HG02938 (cell line): Measurements from ENCODE around the gene HS3ST4.
"Not testable (repeated sequence)": the region's sequence is repeated elsewhere in the genome, so short reads cannot be mapped to it uniquely, and the experiment has no call there.

Experiments used
- ATAC-seq: cut with Tn5 transposase; IDR thresholded peaks from one replicate; pipeline ENCODE4 v1.9.1; 2021; ENCODE audit warnings: mild to moderate bottlenecking, moderate library complexity; ENCODE audit not compliant: unreplicated experiment

HS3ST4 gene

DNA sequence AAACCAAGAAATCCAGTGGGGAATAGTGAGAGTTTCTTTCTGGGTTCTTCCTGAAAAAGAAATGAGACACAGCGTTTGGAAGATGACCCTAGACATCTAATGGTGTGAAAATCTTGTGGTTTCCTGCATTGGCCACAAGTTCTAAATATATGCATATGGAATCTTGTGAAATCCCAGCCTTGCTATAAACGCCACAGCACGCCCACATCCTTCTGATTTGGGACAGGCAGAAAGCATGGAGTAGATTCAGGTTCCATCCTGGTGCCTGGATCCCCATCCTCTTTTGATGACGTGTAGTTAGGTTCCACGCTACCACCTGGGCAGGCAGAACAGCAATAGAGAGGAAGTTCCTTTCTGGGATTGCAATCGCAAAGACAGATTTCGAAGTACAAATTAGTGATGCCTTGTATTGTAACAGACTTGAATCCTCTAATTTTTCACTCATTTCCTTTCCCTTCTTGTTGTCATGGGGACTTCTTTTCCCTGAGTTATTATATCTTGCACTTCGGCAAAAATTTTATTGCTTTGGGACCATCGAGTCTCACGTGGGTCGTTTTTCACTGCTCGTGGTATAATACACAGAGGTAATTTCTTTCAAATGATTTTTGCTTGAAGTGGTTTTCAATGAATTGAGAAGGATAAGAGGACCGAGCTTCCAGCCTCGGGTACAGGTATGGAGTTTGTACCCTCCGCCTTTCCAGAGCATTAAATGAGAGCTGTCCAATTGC is 37.6 kb downstream of the HS3ST4 start:
- ATAC-seq = no peak

- ATAC-seq = no peak
Measured at GRCh38 chr16:25730396-25730795, 38.6 kb downstream of the HS3ST4 start.

DNA sequence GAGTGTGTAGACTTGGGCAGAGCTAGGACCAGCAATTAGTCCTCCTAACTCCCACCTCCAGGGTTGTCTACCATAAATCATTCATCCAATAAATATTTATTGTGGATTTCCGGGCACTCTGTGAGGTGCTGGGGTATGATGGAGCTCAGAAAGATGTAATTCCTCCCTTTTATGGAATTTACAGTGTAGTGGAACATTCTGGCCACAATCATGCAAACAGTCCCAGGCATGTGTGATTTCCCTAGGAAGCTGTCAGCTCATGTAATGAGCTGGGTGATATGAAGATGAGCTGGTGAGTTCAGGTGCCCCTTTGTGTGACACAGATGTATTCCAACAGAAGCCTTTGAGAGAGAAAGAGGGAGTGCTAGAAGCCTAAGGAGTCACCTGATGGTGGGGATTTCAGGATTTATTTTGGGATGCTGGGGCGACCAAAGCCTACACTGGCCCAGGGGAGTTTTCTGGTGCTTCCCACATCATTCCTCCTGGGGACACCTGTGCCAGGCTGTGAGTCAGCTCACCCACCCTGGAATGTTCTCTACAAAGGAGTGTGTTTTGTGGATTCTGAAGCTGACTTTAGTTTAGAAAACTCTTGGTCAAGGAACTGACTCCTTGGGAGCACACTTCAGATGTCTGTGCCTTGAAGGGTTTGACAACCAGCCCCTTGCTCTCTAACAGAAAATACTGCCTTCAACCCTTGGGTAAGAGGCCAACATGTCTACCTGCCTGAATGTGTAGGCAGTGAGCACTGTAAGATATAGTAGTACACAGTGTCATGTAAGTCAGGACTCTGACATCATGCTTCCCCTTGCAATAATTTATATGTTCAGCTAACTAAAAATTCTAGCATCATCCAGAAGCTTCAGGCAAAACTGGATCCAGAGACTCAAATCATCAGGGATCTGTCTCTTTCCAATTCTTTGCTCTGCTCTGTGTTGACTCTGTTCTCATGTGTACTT is 42.9 kb downstream of the HS3ST4 start:
- no peak for ATAC-seq

- ATAC-seq = no peak
Measured at GRCh38 chr16:25735645-25736044, 43.9 kb downstream of the HS3ST4 start.

- ATAC-seq = no peak
Measured at GRCh38 chr16:25747160-25747758, 55.5 kb downstream of the HS3ST4 start.

DNA sequence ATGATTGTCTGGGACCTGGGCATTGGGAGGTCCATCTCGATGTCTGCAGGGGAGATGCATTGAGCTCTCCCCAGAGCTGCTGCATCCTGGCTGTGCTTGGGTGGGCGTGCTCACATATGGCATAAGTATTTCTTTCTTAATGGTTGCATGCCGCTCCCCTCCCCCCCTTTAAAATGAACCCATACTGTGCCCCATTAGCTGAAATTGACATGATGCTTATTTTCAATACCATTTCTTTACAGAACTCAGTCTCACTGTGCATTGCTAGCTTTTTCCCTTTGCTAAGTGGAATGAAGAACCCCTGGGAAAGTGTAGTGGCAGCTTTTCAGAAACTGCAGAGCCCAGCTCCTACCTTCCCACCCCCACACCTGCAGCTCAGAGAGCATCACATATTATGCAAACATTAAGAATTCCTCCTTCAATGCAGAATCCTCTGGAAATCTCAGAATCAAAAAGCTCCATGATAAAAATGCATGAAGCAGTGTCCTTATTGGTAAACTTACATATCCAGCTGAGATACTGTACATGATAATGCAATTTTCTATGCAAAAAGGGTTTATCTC is 56.4 kb downstream of the HS3ST4 start:
- ATAC-seq = no peak

DNA sequence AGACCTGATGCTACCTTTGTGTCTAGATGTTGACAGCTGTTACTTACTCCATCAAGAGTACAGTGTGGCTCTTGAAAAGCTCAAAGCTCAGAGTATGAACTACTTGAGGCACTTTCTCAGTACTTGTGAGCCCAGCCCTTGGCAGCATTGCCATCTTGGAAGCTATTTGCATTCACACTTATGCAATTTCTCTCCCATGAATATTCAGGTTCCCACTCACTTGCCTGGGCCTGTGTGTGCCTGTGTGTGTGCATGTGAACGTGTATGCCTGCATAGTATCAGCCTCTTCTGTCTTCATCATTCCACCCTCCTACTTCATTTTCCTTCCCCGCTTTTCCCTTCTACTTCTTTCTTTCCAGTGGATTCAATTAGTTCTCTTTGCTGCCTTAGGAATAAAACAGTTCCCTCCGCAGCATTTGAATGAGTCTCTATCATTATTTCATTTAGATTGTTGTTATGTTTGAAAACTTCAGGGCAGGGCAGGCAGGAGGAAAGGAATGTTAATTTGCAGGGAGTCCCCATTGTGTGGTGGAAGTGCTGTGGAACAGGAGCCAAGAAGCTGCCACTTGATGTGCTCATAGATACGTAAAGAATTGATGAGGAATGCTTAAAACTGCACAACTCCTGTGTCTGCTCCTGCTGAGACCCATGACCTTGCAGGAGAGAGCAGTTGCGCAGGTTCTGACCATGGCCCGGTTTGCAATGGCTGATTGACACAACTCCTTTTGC is 58.9 kb downstream of the HS3ST4 start:
- ATAC-seq = no peak

DNA sequence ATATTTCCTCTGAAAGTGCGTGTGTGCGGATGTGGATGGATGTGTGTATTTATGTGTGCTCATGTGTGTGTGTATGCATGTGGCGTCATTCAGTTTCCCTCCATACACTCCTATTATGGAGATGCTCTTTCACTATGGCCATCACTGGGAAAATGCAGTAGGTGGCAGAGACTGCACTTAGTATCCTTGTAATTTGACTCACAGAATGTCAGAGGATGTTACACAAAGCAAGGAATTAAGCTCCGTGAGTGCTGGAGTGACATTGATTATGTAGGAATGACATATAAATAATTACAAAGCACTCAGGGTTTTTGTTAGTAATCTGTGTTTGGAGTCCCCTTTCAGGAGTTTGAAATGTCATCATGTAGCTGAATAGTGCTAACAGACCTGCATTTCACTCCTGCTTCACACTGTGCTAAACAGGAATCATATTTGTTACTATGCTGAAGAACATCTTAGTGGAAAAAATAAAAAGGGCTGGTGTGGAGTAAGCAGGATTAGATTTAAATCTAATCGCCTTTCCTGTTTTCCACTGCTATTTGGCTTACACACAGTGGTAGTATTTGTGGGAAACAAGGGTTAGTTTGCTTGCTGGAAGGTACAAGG is 59.6 kb downstream of the HS3ST4 start:
- no peak for ATAC-seq

DNA sequence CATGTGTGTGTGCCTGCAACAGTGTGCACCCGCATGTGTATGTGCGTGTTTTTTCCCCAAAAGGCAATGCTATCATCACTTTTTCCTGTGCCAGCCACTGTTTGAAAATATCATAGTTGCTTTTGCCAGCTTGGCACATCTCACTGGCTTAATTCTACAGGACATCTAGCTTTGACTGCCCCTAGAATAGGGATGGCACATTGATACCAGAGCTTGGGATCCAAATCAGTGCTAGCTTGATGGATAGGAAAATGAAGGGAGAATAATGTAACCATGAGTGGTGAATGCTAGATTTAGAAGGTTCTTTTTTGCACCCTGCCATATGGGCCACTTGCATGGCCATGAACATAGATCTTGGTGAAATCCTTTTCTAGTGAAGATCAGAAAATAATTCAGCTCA is 72.7 kb downstream of the HS3ST4 start:
- ATAC-seq = no peak

- no peak for ATAC-seq
Measured at GRCh38 chr16:25771216-25771615, 79.5 kb downstream of the HS3ST4 start.

- ATAC-seq = no peak
Measured at GRCh38 chr16:25771812-25772568, 80.2 kb downstream of the HS3ST4 start.

DNA sequence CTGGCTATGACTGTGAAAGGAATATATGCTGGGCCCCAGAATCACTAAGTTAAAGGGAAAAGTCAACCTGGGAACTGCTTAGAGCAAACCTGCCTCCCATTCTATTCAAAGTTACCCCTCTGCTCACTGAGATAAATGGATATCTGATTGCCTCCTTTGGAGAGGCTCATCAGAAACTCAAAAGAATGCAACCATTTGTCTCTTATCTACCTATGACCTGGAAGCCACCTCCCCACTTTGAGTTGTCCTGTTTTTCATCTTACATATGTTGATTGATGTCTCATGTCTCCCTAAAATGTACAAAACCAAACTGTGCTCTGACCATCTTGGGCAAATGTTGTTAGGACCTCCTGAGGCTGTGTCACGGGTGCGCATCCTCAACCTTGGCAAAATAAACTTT is 84.5 kb downstream of the HS3ST4 start:
- not testable (repeated sequence) for ATAC-seq

DNA sequence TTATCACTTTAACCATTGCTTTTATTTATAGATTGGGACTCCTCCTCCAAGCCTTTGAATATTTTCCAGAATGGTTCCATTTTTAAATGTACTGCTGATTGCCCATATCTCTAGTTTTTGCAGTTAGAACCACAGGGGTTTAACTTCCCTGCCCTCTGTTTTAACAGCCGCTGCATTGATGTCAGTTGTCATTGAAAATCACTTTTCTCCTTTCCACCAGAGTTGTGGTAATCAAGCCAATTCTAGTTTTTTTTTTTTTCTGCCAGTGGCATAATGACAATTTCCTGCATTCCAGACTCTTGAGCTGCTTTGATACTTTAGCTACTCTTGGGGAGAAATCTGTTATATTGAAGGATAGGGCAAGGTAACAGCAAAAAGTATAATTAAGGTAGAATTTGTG is 91.5 kb downstream of the HS3ST4 start:
- no peak for ATAC-seq

DNA sequence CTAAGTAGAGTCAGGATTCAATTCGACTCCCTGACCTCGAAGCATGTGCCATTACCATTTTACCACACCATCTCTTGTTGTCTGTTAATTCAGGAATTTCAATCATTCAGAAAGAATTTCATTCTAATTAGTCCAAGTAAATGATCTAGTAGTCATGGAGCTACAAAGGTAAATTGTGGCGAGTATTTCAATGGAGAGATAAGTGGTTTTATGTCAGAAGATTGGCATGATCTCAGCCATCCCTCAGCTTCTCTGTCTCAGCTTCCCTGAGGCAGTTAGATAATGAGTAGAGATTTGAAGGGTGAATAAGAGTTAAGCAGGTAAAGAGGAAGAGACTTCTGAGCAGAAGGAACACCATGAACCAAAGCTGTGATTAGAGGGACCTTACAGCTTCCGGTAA is 93.6 kb downstream of the HS3ST4 start:
- no peak for ATAC-seq

DNA sequence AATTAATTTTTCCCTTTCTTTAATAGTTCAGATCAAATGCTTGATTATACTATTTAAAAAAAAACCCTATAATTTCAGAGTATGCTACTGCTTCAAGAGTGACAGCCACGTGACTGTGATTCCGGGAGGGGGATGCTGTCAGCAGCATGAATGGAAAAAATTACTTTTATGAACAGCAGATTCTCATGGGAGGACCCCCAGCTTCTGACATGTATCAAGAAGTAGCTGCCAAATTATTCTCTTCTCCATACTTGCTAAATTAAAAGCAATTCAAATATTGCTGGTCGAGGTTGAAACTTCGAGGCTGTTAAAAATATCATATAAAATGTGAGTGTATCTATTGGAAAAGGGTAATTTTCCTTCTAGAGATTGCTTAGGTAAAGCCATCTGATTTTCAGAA is 95.0 kb downstream of the HS3ST4 start:
- ATAC-seq = no peak

GRCh38 chr16:25788637-25789036 is 96.9 kb downstream of the HS3ST4 start:
- ATAC-seq = no peak

DNA sequence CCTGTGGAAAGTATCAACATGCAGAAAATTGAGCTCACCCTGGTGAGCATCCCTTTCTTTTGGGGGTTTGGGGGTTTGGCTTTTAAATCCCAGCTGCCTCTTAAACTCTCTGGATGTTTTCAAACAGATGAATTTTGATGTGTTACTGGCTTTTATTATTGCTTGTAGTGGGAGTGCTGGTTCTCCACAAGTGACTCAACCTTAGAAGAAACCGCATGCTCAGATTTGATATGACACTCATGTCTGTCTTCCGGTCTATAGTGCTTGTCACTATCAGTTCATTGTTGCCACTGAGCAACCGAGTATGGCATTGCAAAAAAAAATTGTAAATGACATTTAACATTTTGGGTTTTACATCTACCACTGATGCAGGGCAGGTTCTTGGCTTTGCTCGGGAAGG is 104.5 kb downstream of the HS3ST4 start:
- ATAC-seq = no peak

- ATAC-seq = no peak
Measured at GRCh38 chr16:25798065-25798464, 106.3 kb downstream of the HS3ST4 start.

DNA sequence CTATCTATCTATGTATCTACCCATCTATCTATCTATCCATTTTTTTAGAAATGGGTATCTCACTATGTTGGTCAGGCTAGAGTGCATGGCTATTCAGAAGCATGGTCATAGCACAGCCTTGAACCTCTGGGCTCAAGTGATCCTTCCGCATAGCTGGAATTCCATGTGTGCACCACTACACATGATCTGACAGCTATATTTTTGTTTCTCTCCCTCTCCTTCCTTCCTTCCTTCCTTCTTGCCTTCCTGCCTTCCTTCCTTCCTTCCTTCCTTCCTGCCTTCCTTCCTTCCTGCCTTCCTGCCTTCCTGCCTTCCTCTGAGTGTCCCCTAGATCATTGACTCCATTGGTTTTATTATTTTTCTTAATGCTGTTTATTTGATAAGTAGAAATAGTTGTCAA is 108.1 kb downstream of the HS3ST4 start:
- no peak for ATAC-seq

GRCh38 chr16:25812215-25812614 is 120.5 kb downstream of the HS3ST4 start:
- ATAC-seq = no peak
